Chondrocyte (in vitro differentiated cells): Measurements from ENCODE around the gene CCDC171. TPM values are rescaled to one million over a fixed set of nuclear protein-coding genes. Genes with fewer than 3 reads are reported as not detected.

Experiments used
- DNase-seq: peaks from one replicate; pipeline ENCODE4 v3.0.0; 2021; ENCODE audit warnings: mixed read lengths, low spot score
- H3K27ac Mint-ChIP-seq: one replicate; pipeline ENCODE4 v1.8.0; 2021; ENCODE audit warnings: mild to moderate bottlenecking, moderate library complexity, mixed read lengths; ENCODE audit not compliant: unreplicated experiment
- H3K27me3 Mint-ChIP-seq: 2 replicates; pipeline ENCODE4 v1.8.0; 2021; ENCODE audit warnings: low read depth, mixed read lengths
- H3K36me3 Mint-ChIP-seq: 2 replicates; pipeline ENCODE4 v1.8.0; 2021; ENCODE audit warnings: low read depth, mixed read lengths
- H3K4me1 Mint-ChIP-seq: 2 replicates; pipeline ENCODE4 v1.8.0; 2021; ENCODE audit warnings: low read depth, mild to moderate bottlenecking, mixed read lengths
- H3K4me3 Mint-ChIP-seq: one replicate; pipeline ENCODE4 v1.8.0; 2021; ENCODE audit warnings: mild to moderate bottlenecking, moderate library complexity, mixed read lengths; ENCODE audit not compliant: unreplicated experiment
- H3K9me3 Mint-ChIP-seq: 2 replicates; pipeline ENCODE4 v1.8.0; 2021; ENCODE audit warnings: low read depth, mixed read lengths
- CTCF ChIP-seq: fragments of 200-600 bp; sonication (generic); IDR thresholded peaks from 2 replicates; pipeline ENCODE4 v1.5.0; 2021; ENCODE audit warnings: antibody characterized with exemption, mild to moderate bottlenecking, moderate library complexity
- total RNA-seq: library from RNA; stranded (reverse); gene quantifications from 3 replicates; pipeline ENCODE4 v1.2.1, GENCODE V29; 2021

Gene CCDC171
- total RNA-seq, 1 donor from 2014 or later: 3.2 TPM

GRCh38 chr9:15851766-15852165 lies 298.9 kb downstream of the CCDC171 start:
- no peak overlapping the region for H3K4me3 Mint-ChIP-seq

GRCh38 chr9:15856591-15856990 lies 303.7 kb downstream of the CCDC171 start:
- H3K4me1 Mint-ChIP-seq: peaks cover 11% of the 10 kb centered on the region
- H3K27ac Mint-ChIP-seq: peak overlapping the region; percentile 60
- no peaks in the 10 kb centered on the region for H3K36me3 Mint-ChIP-seq
- no peak for TF ChIP-seq CTCF
- H3K4me3 Mint-ChIP-seq: no peak overlapping the region
- no peak for DNase-seq
- H3K9me3 Mint-ChIP-seq: no peaks in the 10 kb centered on the region
- H3K27me3 Mint-ChIP-seq: no peaks in the 10 kb centered on the region

More at GRCh38 chr9:15851766-15852165, 298.9 kb downstream of the CCDC171 start:
- H3K36me3 Mint-ChIP-seq: no peaks in the 10 kb centered on the region
- H3K4me1 Mint-ChIP-seq: peaks cover 8% of the 10 kb centered on the region
- no peak overlapping the region for H3K27ac Mint-ChIP-seq
- no peak for TF ChIP-seq CTCF
- H3K9me3 Mint-ChIP-seq: no peaks in the 10 kb centered on the region
- no peak for DNase-seq
- H3K27me3 Mint-ChIP-seq: no peaks in the 10 kb centered on the region

DNA sequence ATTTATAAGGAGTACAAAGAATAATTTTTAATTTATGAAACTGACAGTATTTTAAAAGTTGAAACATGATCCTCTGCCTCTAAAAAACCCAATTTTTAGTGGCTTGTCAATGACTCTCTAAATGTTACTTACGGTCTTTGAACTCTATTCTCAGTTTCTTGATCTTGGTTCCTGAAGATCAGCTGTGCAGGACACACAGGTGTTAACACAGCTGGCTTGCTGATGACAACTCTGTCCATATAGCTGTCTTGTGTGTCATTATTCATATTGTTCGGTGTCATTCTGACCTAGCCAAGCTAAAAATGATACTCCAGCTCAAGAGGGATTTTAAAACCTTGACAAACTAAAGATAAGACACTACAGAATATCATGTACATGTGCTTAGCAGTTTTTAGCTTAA lies 314.5 kb downstream of the CCDC171 start:
- no peak for TF ChIP-seq CTCF
- no peak for DNase-seq
- H3K27ac Mint-ChIP-seq: no peak overlapping the region
- no peaks in the 10 kb centered on the region for H3K4me1 Mint-ChIP-seq
- peaks cover 2% of the 10 kb centered on the region for H3K36me3 Mint-ChIP-seq
- H3K9me3 Mint-ChIP-seq: peaks cover 2% of the 10 kb centered on the region
- no peaks in the 10 kb centered on the region for H3K27me3 Mint-ChIP-seq
- H3K4me3 Mint-ChIP-seq: no peak overlapping the region

DNA sequence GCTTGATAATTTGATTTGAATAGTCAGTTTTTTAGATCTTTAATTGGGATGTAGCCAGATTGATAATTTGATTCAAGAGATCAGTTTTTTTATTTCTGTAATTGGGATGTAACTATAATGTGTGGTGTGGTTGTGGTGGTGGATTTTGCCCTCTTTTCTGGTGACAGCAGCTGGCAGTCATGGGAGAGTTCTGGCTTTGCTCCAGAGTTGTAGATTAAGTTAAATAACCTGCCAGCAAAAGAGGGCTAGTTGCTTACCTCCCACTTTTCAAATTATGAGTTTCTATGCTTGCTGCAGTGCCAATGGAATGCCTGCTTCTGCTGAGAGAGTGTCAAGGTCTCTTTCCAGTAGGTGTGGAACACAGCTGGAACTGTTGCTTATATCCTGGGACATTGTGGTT lies 315.1 kb downstream of the CCDC171 start:
- no peak overlapping the region for H3K27ac Mint-ChIP-seq
- no peak overlapping the region for H3K4me3 Mint-ChIP-seq
- H3K4me1 Mint-ChIP-seq: no peaks in the 10 kb centered on the region
- no peak for DNase-seq
- no peaks in the 10 kb centered on the region for H3K9me3 Mint-ChIP-seq
- no peak for TF ChIP-seq CTCF
- no peaks in the 10 kb centered on the region for H3K27me3 Mint-ChIP-seq
- H3K36me3 Mint-ChIP-seq: no peaks in the 10 kb centered on the region

GRCh38 chr9:15873573-15874177 lies 320.8 kb downstream of the CCDC171 start:
- Mint-ChIP-seq H3K36me3 (no peaks in the 10 kb centered on the region), H3K27me3 (no peaks in the 10 kb centered on the region), H3K4me3 (no peak overlapping the region), H3K4me1 (peaks cover 10% of the 10 kb centered on the region), H3K27ac (no peak overlapping the region), H3K9me3 (peaks cover 2% of the 10 kb centered on the region)
- peak; percentile 96 for TF ChIP-seq CTCF
- no peak for DNase-seq
